ENCODE measurements around the gene FOXP2. TPM values are rescaled to one million over a fixed set of nuclear protein-coding genes. Genes with fewer than 3 reads are reported as not detected.

Gene FOXP2
- total and polyA plus RNA-seq, 10 of the 15 experiments (the other 5 are each of a cell fraction or from before 2014, with no cell fraction given), result 0.99 to 2.5 (median 1.8) TPM

GRCh38 chr7:114628362-114628761 is 213.7 kb downstream of the FOXP2 start:
- Histone ChIP-seq H3K27me3 (replicated peaks in 1 of 2; ENCODE audit: control insufficient read depth in 2 of 2, insufficient read depth in 2 of 2, low read length in 1 of 2) (no peaks in the 10 kb centered on the region), H2AFZ (ENCODE audit: control insufficient read depth, low read depth, low read length) (no peak overlapping the region; the same call in 1 of the 2 replicates), H3K4me1 (ENCODE audit: control insufficient read depth, insufficient read depth, low read length) (no peaks in the 10 kb centered on the region), H3K4me2 (ENCODE audit: control insufficient read depth, insufficient read depth) (peak overlapping the region; percentile 7; the same call in 1 of the 2 replicates), H3K4me3 (no peak overlapping the region), H3K79me2 (ENCODE audit: control insufficient read depth, insufficient read depth, low read length) (no peaks in the 10 kb centered on the region), H3K36me3 (ENCODE audit: control insufficient read depth in 2 of 2, insufficient read depth in 2 of 2, low read length in 1 of 2) (no peaks in the 10 kb centered on the region), H4K20me1 (ENCODE audit: control insufficient read depth, insufficient read depth) (no peaks in the 10 kb centered on the region), H3K9ac (ENCODE audit: control insufficient read depth, insufficient read depth, low read length) (no peak overlapping the region), H3K9me3 (replicated peaks; ENCODE audit: control insufficient read depth, insufficient read depth, low read length) (no peaks in the 10 kb centered on the region), H3K27ac (ENCODE audit: control insufficient read depth, insufficient read depth) (no peak overlapping the region)
- intact Hi-C loops (cut with micrococcal nuclease; ENCODE audit: unreplicated experiment) (no loop called here), in situ Hi-C loops (cut with MboI) (no loop called here)
- SMC1A ChIA-PET (ENCODE audit: uncharacterized antibody, unreplicated experiment), result interaction anchor here (1.1 to 3.8 kb wide), 5 partner anchors 9 to 214 kb away, joined by 3 to 20 read pairs (median 5); partner anchors contain the start of gene FOXP2
- WGBS (ENCODE audit: insufficient coverage, insufficient replicate concordance, low lambda C conversion rate, missing lambda C conversion rate), result 19% methylated on average over 2 of the region's 2 CpGs
- POLR2A ChIA-PET, result no interaction called here
- FAIRE-seq (no peak), ATAC-seq (peak; percentile 44), DNase-seq (ENCODE audit: low read depth, low spot score) (no peak)
- CTCF ChIA-PET, result interaction anchor here (0.9 to 1.1 kb wide), 2 partner anchors 9 to 43 kb away, joined by 3 to 4 read pairs; no protein-coding TSS in a partner anchor
- RAD21 ChIA-PET (ENCODE audit: unreplicated experiment), result interaction anchor here (1.5 to 2.0 kb wide), 3 partner anchors 10 to 32 kb away, joined by 5 to 14 read pairs (median 6); no protein-coding TSS in a partner anchor
- no TSS peak for BruUV-seq (replicated peaks)
- TF ChIP-seq RELB (IDR thresholded peaks at IDR 0.05; ENCODE audit: low read depth) (no peak), RUNX3 (IDR thresholded peaks at IDR 0.05; ENCODE audit: low read length) (no peak), NR2C2 (IDR thresholded peaks at IDR 0.05; ENCODE audit: borderline replicate concordance, control insufficient read depth, insufficient read length, low read depth) (no peak), YBX1 (IDR thresholded peaks at IDR 0.05) (no peak), STAT1 (conservative IDR thresholded peaks at IDR 0.05) (no peak), CBX5 (IDR thresholded peaks at IDR 0.05; ENCODE audit: low read depth) (no peak), NBN (IDR thresholded peaks at IDR 0.05) (no peak), NFYA (IDR thresholded peaks at IDR 0.05; ENCODE audit: borderline replicate concordance, low read depth, low read length) (no peak), ZBED1 (IDR thresholded peaks at IDR 0.05; ENCODE audit: borderline replicate concordance) (no peak), BCL11A (IDR thresholded peaks at IDR 0.05; ENCODE audit: low read depth, low read length) (no peak), MXI1 (IDR thresholded peaks at IDR 0.05; ENCODE audit: low read depth, low read length) (no peak), SUPT20H (IDR thresholded peaks at IDR 0.05; ENCODE audit: borderline replicate concordance, control insufficient read depth, low read depth, low read length) (no peak), REST (IDR thresholded peaks at IDR 0.05; ENCODE audit: low read depth, low read length) (no peak), CEBPZ (IDR thresholded peaks at IDR 0.05; ENCODE audit: low read depth, low read length) (no peak), MEF2B (IDR thresholded peaks at IDR 0.05; ENCODE audit: partially characterized antibody, poor library complexity, severe bottlenecking) (no peak), SMAD5 (IDR thresholded peaks at IDR 0.05; ENCODE audit: low read depth) (no peak), IRF4 (IDR thresholded peaks at IDR 0.05; ENCODE audit: low read depth, low read length) (no peak), IKZF2 (IDR thresholded peaks at IDR 0.05) (no peak)

Data from GM12878 (cell line).